Erythroblast (primary cell): Measurements from ENCODE around the gene NRXN3.

ENCODE experiments used
- GATA1 ChIP-seq: IDR thresholded peaks from 2 replicates; pipeline ENCODE4 v1.6.1; 2011; ENCODE audit warnings: low read depth, mild to moderate bottlenecking, control low read depth, low read length, moderate library complexity
- POLR2A ChIP-seq: IDR thresholded peaks from 2 replicates; pipeline ENCODE4 v1.6.1; 2011; ENCODE audit warnings: mild to moderate bottlenecking, low read length

DNA sequence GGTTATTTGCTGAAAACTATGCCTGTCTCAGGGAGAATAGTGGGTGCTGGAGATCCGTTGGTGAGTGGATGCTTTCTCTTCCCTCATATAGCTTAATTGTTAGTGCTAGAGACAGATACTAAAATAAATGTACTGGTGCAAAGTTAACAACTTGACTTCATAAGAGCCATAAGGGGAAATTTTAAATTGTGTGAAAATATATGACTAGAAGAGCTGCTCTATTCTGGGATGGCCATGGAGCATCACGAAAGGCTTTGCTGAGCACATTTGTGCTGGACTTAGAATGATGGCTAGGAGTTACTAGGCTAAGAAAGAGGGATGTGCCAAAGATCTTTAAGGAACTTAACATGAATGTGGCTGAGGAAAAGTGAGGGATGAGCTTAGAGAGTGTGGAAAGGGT lies 668.8 kb downstream of the NRXN3 start:
- TF ChIP-seq POLR2A (no peak), GATA1 (no peak)
